Uterus (tissue), 2 donors: ENCODE results near the gene SCLY.

Experiments
- CTCF ChIP-seq, 4 experiments: fragments of 200-600 bp in 2 of 4; fragments of 450-650 bp in 2 of 4; sonication (generic) in 2 of 4; IDR thresholded peaks; one replicate each; pipeline ENCODE4 v1.5.1; 2016 to 2019; ENCODE audit warnings: antibody characterized with exemption in 4 of 4, mild to moderate bottlenecking in 2 of 4, moderate library complexity in 1 of 4
- POLR2A ChIP-seq, 2 donors: fragments of 450-650 bp; IDR thresholded peaks; one replicate each; pipeline ENCODE4 v1.6.1; 2016; ENCODE audit warnings: antibody characterized with exemption in 2 of 2, mild to moderate bottlenecking in 1 of 2, moderate library complexity in 1 of 2

GRCh38 chr2:238123218-238123971 is 62.6 kb downstream of the SCLY start:
- TF ChIP-seq CTCF (IDR thresholded peaks at IDR 0.05) (no peak), POLR2A (IDR thresholded peaks at IDR 0.05) (no peak)
